RPMI8226 (cell line): Measurements from ENCODE around the gene TTC39B.
A peak's percentile ranks its signal among the peaks of the same experiment; 100 is the strongest.
"Not testable (repeated sequence)": the region's sequence is repeated elsewhere in the genome, so short reads cannot be mapped to it uniquely, and the experiment has no call there.

Experiments used
- DNase-seq: peaks from one replicate; pipeline ENCODE4 v3.0.0-alpha.2; 2015

TTC39B gene

DNA sequence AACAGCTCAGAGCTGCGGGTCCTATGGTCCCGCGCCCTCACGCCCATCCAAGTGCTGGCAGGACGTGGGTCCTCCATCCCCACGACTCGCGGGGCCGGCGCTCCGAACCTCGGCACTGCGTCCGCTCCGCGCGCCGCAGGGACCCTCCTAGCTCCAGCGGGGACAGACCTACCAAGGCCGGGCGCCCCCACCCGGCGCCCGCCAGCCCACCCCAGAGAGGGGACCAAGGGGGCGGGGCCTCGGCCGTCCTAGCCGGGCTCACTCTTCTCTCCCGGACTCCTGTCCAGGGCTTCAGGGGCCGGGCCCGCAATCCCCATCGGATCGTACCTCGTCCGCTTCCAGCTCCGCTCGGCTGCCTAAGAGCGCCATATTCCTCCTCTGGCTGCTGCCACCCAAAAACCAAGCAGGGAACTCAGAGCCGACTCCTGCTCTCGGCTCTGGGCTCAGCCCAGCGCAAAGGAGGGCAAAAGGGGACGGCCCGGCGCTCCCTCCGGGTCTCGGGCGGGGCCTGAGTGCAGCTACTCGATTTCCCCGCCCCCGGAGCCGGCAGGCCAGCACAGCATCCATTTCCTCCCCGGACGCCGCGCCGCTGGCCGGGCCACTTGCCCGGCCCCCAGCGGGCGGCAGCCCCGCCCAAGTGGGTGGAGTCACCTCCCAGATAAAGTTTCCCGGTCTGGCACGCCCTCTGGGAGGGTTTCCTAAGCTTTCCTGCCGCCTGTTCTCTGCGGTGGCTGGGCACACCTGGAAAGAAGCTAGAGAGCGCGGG is at the start of gene TTC39B:
TSS of gene TTC39B (minus strand) at position 460 of the 766 bp plus-strand sequence. CDS start at position 369, 91 bp downstream.
- peak; percentile 93 for DNase-seq

DNA sequence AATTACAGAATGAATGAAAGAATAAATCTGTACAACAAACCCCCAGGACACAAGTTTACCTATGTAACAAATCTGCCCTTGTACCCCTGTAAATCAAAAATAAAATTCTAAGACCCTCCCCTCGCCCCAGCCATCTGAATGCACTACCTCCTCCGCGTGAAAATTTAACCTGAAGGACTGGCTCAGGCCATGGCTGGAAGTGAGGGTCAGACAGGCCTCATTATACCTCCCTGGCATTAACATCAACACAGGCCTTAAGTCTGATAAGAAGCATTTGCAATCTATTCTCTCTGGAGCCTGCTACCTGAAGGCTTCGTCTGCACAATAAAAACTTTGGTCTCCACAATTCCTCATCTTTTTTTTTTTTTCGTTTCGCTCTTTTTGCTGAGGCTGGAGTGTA is 48.7 kb upstream of the TTC39B start:
- DNase-seq, result no peak

DNA sequence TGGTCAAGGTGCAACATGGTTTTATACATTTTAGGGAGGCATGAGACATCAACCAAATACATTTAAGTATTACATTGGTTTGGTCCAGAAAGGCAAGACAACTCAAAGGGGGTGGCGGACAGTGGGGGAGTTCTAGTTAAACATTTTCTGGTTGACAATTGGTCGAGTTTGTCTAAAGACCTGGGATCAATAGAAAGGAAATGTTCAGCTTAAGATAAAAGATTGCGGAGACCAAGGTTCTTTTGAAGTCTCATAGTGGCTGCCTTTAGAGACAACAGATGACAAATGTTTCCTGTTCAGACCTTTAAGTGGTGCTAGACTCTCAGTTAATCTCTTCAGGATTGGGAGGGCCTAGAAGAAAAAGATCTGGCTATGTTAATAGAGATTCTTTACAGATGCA is 47.7 kb upstream of the TTC39B start:
- DNase-seq, result no peak

DNA sequence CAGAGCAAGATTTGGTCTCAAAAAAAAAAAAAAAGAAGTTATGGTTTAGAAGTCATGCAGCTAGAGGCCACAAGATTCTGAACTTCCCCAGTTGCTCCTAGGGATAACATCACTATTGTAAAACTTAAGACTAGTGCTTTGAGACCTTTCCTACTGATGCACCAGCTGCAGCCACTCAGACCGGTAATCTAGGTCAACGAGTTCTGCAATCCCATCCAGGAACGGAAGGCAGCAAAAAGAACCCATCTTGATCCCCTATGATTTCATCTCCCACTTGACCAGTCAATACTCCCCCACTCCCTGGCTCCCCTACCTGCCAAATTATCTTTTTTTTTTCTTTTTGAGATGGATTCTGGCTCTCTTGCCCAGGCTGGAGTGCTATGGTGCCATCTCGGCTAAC is 46.9 kb upstream of the TTC39B start:
- DNase-seq, result no peak

DNA sequence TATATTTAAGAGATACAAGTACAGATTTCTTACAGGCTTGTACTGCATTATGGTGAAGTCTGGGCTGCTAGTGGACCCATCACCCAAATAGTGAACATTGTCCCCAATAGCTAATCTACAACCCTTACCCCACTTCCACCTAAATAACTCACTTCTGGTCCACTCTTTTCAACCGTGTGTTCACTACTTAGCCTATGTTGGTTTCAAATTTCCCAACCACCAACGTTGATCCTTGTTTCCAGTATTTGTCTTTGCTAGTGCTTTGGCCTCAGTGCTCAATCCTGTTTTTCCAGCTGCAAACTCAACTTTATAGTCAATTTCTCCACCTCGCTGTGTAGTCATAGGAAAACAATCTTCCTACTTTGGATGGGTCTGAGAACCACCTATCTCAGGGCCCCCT is 45.3 kb upstream of the TTC39B start:
- DNase-seq, result no peak

DNA sequence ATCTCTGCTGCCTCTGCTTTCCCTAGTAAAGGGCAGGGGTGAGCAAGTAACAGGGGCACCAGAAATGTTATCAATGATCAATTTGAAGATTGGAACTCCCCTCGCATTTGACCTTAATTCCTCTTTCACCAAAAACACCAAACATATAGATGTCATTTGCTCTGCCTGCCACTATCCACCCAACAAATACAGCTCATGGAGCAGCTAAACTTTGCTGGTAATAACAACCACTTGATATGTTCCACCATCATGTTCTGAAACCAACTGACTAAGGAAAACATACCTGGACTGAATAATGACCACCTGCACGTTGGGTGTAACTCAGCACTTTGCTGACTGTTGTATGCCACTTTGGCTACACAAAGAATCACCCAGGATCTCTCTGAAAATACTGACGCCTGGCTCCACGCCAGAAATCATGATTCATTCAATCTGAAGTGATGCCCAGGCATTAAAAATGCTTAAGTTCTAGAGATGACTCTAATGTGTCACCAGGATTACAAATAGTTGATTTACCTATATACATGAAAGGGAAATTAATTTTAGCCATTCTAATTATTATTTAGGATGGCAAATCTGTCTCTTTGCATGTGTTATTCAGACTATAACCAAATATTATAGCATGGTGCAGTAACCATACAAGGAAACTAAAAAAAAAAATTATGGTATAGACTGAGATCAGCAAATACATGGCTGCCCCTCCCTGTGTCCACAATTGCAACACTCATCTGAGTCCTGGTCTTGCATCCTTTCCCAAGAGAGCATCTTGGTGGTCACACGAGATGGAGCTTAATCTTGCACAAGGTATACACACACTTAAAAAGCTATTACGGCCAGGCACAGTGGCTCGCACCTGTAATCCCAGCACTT is 43.1 kb upstream of the TTC39B start:
- DNase-seq, result peak; percentile 91

DNA sequence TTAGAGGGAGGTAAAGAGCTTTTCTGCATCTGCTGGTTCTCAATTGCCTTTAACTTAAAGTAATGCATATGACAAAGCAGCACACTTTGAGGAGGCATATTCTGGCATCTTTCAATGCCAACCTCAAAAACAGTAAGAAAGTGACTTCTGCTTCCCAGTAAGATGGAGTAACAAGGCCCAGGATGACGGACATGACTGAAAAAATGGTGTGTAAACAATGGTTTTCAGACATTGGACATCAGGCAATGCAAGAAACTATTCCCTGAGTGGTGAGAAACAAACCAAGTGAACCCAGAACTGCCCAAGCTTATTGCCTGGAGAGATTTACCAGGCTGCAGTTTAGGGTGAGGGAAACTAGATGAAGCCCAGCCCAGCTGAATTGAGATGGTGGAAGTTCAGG is 39.8 kb upstream of the TTC39B start:
- DNase-seq, result peak; percentile 7

DNA sequence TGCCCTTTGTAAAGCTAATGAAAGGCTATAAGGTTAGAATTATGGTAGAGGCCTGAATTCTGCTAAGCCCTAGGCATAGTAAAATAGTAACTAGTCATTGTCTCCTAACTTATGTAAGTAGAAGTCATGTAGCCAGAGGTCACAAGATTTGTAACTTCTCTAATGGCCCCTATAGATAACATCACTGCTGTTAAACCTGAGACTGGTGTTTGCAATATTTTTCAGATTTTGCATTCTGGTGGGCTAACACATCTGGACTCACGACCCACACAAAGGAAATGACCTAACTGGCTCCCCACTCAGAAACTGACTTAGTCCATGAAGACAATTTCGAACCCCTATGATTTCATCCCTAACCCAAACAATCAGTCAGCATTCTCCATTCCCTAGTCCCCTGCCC is 37.2 kb upstream of the TTC39B start:
- no peak for DNase-seq

DNA sequence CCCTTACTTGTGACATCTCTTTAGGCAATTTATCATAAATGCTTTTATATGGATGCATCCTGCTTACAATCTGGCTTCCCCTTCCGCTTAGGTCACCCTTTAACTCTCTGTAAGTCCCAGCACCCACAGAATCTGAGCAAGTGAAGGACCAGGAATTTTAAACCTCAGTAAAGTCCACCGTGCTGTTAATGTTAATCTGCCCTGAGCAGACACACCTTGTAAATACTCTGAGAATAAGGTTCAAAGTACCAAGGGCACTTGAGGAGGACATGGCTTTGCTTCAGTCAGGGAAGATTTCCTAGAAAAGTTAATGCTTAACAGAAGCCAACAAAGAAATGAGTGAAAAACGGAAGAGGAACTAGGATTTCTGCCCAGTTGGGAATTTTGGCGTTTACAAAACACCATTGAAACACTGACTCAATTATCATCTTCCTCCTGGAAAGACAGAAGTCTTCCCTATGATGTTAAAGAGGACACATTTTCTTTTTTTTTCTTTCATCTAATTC is 26.4 kb upstream of the TTC39B start:
- no peak for DNase-seq

DNA sequence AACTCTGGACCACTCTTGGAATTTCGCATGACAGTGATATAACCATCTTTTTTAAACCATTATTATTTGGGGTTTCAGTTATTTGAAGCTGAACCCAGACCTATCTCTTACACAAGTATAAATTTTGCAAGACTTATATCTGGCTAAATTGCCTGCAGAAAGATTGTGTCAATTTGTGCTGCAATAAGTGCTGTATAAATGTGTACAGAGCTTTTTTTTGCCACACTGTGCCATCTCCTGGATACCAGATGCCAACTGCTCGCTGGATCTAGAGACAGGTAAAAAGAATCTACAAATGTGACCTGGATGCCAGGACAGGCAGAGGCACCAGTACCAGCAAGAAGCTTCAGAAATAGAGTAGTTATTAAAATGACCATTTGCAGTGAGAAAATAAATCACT is 25.9 kb upstream of the TTC39B start:
- DNase-seq, result no peak

DNA sequence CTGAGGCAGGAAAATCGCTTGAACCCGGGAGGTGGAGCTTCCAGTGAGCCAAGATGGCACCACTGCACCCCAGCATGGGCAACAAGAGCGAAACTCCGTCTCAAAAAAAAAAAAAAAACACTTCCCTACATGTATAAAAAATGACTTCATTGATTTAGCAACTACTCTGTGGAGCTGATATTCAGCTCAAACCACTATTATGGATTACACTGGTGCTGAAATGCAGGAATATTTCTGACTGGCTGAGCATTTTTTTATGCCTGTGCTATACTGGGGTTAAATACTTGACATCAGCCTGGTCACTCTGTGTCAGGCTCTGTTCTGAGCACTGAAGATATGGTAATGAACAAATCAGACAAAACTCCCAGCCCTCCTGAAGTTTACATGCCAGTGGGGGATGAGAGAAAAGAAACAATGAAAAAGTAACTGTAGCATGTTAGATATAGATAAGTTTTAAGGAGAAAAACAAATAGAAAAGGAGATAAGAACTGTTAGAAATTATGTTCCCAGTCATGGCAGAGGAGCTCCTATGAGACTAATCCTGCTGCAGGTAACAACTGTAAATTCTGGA is 22.6 kb upstream of the TTC39B start:
- no peak for DNase-seq

DNA sequence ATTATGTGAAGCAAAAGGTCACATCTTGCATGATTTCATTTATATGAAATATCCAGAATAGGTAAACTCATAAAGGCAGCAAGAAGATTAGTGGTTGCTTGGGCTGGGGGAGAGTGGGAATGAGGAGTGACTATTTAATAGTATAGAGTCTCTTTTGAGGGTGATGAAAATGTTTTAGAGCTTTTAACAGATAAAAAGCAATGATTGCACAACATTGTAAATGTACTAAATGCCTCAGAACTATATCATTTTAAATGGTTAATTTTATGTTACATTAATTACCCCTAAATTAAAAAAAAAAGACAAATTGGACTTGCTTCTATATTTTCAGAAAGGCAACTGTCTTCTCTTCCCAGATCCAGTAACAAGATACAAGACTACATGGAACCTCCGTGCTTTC is 21.9 kb upstream of the TTC39B start:
- DNase-seq, result no peak

DNA sequence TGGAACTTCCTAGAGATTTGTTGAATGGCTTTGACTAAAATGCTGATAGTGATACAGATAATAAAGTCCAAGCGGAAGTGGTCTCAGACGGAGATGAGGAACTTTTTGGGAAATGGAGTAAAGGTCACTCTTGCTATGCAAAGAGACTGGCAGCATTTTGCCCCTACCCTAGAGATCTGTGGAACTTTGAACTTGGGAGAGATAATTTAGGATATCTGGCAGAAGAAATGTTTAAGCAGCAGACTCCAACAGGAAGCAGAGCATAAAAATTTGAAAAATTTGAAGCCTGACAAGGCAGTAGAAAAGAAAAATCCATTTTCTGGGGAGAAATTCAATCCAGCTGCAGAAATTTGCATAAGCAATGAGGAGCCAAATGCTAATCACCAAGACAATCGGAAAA is 15.7 kb upstream of the TTC39B start:
- not testable (repeated sequence) for DNase-seq

DNA sequence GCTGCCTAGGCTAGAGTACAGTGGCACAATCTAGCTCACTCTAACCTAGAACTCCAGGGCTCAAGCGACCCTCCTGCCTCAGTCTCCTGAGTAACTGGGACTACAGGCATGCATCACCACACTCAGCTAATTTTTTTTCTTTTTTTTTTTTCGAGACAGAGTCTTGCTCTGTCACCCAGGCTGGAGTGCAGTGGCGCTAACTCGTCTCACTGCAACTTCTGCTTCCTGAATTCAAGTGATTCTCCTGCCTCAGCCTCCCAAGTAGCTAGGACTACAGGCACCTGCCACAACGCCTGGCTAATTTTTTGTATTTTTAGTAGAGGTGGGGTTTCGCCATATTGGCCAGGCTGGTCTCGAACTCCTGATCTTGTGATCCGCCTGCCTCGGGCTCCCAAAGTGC is 12.6 kb upstream of the TTC39B start:
- DNase-seq, result not testable (repeated sequence)

DNA sequence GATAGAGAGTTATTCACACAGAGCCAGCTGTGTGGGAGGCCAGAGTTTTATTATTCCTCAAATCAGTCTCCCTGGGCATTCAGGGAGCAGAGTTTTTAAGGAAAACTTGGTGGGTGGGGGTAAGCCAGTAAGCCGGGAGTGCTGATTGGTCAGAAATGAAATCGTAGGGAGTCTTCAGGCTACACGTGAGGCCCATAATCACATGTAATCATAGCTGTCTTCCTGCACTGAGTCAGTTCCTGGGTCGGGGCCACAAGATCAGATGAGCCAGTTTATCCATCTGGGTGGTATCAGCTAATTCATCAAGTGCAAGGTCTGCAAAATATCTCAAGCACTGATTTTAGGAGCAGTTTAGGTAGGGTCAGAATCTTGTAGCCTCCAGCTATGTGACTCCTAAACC is 10.8 kb upstream of the TTC39B start:
- DNase-seq, result no peak

DNA sequence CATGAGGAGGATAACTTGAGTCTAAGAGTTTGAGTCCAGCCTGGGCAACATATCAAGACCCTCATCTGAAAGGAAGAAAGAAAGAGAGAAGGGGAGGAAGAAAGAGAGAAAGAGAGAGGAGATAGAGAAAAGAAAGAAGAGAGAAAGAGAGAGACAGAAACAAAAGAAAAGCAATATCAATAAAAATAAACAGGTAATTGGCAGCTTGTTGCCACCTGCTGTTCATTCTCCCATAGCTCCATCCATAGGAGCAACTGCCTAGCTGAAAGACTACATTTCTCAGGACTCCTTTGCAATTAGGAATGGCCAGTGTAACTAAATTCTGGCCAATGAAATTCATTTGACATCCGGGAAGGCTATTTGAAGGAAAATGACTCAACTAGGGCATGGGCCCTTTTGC is 4.6 kb upstream of the TTC39B start:
- DNase-seq, result no peak

DNA sequence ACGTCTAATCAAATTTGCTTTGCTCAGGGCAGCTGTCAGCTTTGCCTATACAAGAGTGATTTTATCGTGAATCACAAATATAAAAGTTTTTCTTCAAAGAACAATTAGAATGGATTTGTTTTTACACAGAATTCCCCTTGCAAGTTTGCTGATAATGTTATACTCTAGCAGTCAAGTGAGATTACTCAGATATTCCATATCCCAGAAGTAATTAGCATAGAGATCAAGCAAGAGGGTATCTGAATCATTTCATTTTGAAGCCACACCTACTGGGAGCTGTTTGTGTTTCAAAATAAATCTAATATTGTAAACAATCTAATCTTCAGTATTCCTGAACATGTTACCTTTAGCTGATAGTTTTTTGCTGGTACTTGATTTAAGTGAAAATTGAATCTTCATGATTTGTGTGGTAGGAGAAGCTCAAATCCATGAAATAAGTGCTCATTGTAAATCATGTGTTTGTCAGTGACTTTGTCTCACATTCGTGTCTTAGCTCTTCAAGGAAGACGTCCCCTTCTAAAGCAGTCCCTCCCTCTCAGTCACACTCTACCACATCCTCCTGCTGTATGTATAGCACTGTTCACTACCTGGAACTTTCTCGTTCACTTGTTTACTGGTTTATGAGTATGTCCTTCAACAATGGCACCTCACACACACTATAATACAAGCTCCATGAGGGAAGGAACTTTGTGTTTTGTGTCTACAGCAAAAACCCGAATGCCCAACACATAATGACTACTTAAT is 3.3 kb upstream of the TTC39B start:
- no peak for DNase-seq

DNA sequence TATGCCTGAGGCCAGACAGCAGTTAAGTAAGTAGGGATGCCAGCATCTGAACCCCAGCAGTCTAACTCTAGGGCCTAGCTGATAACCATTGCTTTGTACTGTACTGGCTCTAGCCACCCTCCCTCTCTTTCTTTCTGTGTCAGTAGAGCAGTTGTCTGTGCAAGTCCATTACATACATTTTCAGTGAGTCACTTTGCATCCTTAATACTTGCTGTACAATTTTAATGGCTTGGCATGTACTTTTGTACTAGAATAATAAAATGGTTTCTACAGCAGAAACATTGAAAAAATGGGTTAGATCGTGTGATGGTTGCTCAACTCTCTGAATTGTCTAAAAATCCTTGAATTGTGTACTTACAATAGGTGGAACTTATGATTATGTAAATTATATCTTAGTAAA is 1.5 kb upstream of the TTC39B start:
- no peak for DNase-seq

DNA sequence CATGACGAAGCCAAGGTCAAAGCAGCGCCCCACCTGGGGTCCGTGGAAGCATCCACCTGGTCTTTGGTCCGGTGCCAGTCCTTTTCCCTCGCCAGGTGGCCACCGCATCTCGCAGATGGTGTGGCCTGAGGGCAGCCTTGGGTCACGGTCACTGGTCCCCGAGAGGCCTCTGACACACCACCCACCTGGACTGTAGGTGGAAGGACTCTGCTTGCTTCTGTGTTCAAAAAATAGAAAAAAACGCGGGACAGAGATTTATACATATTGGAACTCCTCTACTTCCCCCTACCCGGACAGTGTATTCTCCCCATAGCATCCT is 466 bp upstream of the TTC39B start:
- no peak for DNase-seq

DNA sequence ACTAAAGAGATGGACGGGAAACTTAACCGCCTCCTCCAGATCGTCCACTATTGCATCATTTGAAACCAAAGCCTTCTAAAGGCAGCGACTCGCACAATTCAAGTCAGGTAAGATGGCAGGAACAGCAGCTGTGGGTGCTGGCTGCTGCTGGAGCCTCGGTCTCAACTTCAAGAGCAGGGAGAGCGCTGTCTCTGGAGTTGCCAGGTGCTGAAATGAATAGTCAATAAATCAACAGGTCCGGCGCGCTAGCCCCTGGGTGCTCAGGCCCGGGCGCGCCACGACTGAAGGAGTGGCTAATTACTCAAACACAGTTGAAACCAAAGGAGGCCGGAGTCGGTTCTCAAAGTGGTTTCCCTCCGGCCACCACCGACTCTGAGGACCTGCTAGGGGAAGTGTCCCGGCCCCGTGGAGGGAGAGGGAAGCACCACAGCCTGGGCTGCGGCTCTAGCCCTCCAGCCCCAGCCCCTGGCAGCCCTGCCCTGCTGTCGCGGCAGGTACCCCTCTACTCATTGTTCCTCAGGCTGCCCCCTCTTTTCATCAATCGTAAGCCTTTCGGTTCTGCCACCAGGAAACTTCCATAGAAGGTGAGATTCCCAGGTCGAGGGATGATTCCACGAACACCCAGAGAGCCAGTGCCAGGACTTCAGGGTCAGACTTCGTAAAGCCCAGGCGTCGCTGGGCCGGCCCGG is 804 bp downstream of the TTC39B start:
- peak; percentile 66 for DNase-seq

DNA sequence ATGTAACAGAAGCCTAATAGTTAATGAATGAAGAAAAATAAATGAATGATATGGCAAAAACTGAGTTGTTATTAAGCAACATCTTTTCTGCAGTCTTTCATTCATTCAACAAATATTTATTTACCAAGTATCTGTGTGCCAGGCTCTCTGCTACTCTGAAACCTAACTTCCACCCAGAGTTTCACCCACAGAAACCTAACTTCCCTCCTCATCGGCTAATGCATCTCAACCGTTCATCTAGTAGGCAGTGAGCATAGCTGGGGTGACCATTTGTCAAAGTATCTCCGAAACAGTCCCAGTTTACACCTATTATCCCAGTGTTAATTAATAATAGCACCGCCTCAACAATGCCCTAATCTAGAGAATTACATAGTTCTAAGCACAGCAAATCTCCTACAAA is 1.5 kb downstream of the TTC39B start:
- peak; percentile 22 for DNase-seq

DNA sequence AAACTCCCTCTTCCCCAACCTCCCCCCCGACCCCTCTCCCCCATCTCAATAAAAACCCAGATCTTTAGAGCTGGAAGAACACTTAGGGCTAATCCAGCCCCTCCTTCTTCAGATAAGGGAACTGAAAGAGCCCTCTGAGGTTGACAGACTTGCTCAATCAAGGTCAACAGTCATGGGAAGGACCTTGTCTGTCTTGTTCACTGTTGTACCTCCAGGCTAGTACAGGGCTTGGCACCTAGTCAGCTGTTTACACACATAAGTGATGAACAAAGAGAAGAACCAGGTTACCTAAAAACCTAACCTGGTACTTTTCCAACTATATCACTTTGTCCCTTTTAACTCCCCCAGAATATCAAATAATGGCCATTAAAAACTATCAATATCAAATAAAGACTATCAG is 2.4 kb downstream of the TTC39B start:
- peak; percentile 25 for DNase-seq

DNA sequence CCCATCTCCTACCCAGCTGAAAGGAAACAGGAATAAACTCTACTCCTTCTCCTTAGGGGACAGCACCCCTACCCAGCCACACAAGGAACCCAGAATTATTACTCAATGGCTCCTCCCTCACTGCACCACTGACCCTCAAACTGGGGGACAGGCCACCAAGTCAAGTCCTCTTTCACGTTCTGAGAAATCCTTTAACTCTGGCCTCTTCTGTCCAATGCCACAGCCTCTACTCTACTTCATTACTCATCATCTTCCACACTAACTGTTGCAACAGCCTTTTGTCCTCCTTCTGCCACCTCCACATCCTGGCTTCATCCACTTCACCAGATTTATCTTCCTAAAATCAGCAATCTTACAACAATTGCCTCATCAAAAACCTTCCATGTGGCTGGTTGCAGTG is 6.8 kb downstream of the TTC39B start:
- no peak for DNase-seq
